Testis (tissue), 2 donors: Measurements from ENCODE around the gene HDAC1.

Experiments used
- POLR2A ChIP-seq: fragments of 450-650 bp; IDR thresholded peaks from one replicate; pipeline ENCODE4 v1.6.1; 2017; ENCODE audit warnings: antibody characterized with exemption, mild to moderate bottlenecking, moderate library complexity
- TF ChIP-seq, protein P1 (sequence below), 3 experiments: fragments of 450-650 bp in 2 of 3; fragments of 200-600 bp in 1 of 3; sonication (generic) in 1 of 3; IDR thresholded peaks; one replicate each; pipeline ENCODE4 v1.5.1; 2016 to 2019; ENCODE audit warnings: antibody characterized with exemption in 3 of 3, mild to moderate bottlenecking in 2 of 3, moderate library complexity in 1 of 3

DNA sequence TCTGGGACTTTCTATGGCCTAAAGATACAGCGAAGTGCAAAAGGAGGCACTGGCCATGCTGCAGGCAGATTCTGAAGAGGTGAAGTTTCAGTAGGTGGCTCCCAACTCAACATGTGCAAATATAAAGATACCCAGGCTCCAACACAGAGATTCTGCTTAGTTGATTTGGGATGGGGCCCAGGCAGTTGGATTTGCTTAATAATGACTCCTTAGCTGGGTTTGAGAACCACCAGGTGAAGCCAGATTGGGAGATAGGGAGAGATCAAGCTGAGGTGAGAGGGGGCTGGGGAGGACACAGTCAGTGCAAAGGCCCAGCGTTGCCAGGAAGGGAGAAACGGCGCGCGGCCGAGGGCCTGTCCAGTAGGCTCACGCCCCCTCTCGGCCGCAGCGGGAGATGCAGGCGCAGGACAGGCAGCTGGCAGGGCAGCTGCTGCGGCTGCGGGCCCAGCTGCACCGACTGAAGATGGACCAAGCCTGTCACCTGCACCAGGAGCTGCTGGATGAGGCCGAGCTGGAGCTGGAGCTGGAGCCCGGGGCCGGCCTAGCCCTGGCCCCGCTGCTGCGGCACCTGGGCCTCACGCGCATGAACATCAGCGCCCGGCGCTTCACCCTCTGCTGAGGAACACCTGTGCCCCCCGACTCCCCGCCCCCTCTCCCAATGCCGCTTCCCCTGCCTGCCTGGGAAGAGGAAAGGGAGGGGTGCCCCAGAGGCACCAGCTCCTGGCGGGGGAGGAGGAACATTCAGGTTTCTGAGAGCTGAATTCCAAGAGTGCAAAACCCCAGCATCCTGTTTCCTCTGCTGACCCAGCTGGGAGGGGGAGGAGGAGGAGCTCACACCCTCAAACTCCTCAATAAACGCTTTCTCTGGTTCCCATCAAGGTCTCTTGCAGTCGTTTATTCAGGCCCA, 43.6 kb upstream of the HDAC1 start:
- TF ChIP-seq, protein P1, sequence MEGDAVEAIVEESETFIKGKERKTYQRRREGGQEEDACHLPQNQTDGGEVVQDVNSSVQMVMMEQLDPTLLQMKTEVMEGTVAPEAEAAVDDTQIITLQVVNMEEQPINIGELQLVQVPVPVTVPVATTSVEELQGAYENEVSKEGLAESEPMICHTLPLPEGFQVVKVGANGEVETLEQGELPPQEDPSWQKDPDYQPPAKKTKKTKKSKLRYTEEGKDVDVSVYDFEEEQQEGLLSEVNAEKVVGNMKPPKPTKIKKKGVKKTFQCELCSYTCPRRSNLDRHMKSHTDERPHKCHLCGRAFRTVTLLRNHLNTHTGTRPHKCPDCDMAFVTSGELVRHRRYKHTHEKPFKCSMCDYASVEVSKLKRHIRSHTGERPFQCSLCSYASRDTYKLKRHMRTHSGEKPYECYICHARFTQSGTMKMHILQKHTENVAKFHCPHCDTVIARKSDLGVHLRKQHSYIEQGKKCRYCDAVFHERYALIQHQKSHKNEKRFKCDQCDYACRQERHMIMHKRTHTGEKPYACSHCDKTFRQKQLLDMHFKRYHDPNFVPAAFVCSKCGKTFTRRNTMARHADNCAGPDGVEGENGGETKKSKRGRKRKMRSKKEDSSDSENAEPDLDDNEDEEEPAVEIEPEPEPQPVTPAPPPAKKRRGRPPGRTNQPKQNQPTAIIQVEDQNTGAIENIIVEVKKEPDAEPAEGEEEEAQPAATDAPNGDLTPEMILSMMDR (IDR thresholded peaks at IDR 0.05) = peak; percentile 29 to 77 (median 66)
- no peak for TF ChIP-seq POLR2A
